Bronchial epithelial cell (primary cell): ENCODE data around the gene NAA35. TPM values are rescaled to one million over a fixed set of nuclear protein-coding genes. Genes with fewer than 3 reads are reported as not detected.
A peak's percentile ranks its signal among the peaks of the same experiment; 100 is the strongest.

Experiments
- DNase-seq: peaks from one replicate; pipeline ENCODE4 v3.0.0-alpha.2; 2010; ENCODE audit warnings: low read depth
- FAIRE-seq: peaks from 2 replicates; lab custom pipeline; 2011; peaks lifted over from hg19 to GRCh38; lab: Jason Lieb, UNC
- H3K27me3 ChIP-seq: 2 replicates; pipeline ENCODE4 v1.5.1; 2011; ENCODE audit warnings: low read length; ENCODE audit not compliant: control insufficient read depth, insufficient read depth
- H3K36me3 ChIP-seq: 2 replicates; pipeline ENCODE4 v1.5.1; 2011; ENCODE audit warnings: low read length; ENCODE audit not compliant: control insufficient read depth, insufficient read depth
- H3K4me3 ChIP-seq: 2 replicates; pipeline ENCODE4 v1.5.1; 2011; ENCODE audit warnings: mild to moderate bottlenecking, low read depth, low read length, control low read depth
- total RNA-seq: library from RNA; depleted of rRNA; stranded (reverse); fragments of >200 nt; gene quantifications from 2 replicates; pipeline ENCODE4 v1.2.1, GENCODE V29; 2014
- TF ChIP-seq, protein P1 (sequence below): IDR thresholded peaks from 2 replicates; pipeline ENCODE4 v1.5.1; 2011; ENCODE audit warnings: mild to moderate bottlenecking, moderate library complexity, low read length, control low read depth, inconsistent platforms; ENCODE audit not compliant: insufficient read depth, severe bottlenecking

The NAA35 gene
- total RNA-seq, 1 donor from 2014 or later: 26.3 TPM

DNA sequence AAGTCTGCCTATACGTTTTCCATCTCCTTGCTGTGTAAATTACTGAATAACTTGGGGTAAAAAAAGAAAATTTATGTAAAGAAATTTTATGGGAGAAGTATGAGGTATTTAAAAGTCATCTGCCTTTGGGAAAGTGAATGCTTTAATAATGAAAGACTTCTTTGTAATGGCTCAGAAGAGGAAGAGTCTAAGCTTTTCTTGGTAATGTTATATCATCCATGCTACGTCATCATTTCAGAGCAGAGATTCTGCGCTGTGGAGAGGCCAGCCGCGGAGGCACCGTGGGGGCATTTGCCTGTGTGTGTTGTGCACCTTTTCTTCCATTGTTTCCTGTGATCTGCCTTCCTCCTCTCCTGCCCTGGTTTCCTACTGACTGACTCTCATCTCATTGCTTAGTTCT is 80.2 kb downstream of the NAA35 start:
- no peak for FAIRE-seq
- Histone ChIP-seq H3K27me3 (no peaks in the 10 kb centered on the region), H3K36me3 (peaks cover 10% of the 10 kb centered on the region), H3K4me3 (no peak overlapping the region)
- TF ChIP-seq, protein P1, sequence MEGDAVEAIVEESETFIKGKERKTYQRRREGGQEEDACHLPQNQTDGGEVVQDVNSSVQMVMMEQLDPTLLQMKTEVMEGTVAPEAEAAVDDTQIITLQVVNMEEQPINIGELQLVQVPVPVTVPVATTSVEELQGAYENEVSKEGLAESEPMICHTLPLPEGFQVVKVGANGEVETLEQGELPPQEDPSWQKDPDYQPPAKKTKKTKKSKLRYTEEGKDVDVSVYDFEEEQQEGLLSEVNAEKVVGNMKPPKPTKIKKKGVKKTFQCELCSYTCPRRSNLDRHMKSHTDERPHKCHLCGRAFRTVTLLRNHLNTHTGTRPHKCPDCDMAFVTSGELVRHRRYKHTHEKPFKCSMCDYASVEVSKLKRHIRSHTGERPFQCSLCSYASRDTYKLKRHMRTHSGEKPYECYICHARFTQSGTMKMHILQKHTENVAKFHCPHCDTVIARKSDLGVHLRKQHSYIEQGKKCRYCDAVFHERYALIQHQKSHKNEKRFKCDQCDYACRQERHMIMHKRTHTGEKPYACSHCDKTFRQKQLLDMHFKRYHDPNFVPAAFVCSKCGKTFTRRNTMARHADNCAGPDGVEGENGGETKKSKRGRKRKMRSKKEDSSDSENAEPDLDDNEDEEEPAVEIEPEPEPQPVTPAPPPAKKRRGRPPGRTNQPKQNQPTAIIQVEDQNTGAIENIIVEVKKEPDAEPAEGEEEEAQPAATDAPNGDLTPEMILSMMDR: no peak
- DNase-seq: no peak

DNA sequence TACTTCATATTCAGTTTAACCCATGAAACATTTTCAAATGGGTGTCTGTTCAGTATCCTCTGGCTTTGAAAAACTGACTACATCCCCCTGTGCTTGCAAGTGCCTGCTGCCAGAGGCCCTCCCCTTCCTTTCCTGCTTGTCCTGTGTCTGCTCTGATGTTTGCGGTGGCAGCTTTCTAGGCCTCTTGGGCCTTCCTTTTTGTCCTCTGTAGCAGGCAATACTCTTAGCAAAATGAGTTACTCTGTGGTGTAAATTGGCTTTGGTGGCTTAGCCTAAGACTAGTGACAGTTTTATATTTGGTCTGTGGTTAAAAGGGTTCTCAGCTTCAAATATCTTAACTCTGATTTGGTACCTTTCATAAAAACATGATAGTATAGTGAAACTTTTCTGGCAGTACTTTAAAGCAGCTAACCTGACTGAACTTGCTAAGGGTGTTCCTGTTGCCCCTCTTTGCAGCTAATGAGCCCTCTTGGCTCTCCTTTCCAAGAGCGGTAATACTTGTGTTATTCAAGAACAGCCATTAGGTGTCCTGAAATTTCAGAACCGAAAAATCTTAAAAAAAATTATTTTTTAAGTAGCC is 81.8 kb downstream of the NAA35 start:
- H3K27me3 ChIP-seq: no peaks in the 10 kb centered on the region
- no peak for DNase-seq
- FAIRE-seq: no peak
- H3K36me3 ChIP-seq: peaks cover 9% of the 10 kb centered on the region
- H3K4me3 ChIP-seq: no peak overlapping the region
- TF ChIP-seq, protein P1: no peak

- Histone ChIP-seq H3K36me3 (peaks cover 6% of the 10 kb centered on the region), H3K4me3 (no peak overlapping the region), H3K27me3 (no peaks in the 10 kb centered on the region)
- TF ChIP-seq, protein P1: no peak
- DNase-seq (no peak), FAIRE-seq (no peak)
Measured at GRCh38 chr9:86027767-86028166, 86.8 kb downstream of the NAA35 start.

GRCh38 chr9:86034863-86035734 is 94.2 kb downstream of the NAA35 start:
- peak; percentile 17 for DNase-seq
- no peak for FAIRE-seq
- TF ChIP-seq, protein P1: peak; percentile 60
- H3K27me3 ChIP-seq: no peaks in the 10 kb centered on the region
- no peak overlapping the region for H3K4me3 ChIP-seq
- H3K36me3 ChIP-seq: peaks cover 9% of the 10 kb centered on the region

DNA sequence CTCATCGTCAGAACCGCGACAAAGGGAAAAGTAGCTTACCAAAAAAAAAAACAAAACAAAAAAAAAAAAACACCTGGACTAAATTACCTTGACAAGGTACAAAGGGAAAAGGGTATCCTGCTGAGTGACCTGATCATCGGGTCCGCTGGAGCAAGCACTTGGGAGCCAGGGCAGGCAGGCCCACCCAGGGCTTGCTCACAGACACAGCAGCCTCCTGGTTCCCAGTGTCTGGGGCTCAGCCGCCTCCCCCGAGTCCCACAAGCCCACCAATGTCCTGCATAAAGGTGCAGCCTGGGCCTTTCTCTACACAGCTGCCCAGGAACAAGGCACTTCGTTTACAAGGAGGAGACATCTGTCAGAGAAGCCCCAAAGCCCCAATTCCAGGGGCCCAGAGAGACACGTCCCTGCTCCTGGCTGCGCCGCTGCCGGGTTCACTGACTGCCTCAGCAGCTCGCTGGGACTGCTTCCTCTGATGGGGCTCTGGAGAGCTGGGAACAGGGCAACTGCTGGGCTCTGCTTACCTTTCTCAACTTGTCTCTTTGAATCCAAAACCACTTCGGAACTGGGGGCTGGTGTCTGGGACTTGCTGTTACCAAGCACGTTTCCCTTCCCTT is 95.0 kb downstream of the NAA35 start:
- TF ChIP-seq, protein P1: no peak
- FAIRE-seq (no peak), DNase-seq (no peak)
- Histone ChIP-seq H3K4me3 (no peak overlapping the region), H3K36me3 (peaks cover 9% of the 10 kb centered on the region), H3K27me3 (no peaks in the 10 kb centered on the region)
